Bronchial epithelial cell (primary cell): ENCODE results near the gene INS. TPM values are rescaled to one million over a fixed set of nuclear protein-coding genes. Genes with fewer than 3 reads are reported as not detected.
A peak's percentile ranks its signal among the peaks of the same experiment; 100 is the strongest.

Source experiments
- DNase-seq: peaks from one replicate; pipeline ENCODE4 v3.0.0-alpha.2; 2010; ENCODE audit warnings: low read depth
- FAIRE-seq: peaks from 2 replicates; lab custom pipeline; 2011; peaks lifted over from hg19 to GRCh38; lab: Jason Lieb, UNC
- H3K27me3 ChIP-seq: 2 replicates; pipeline ENCODE4 v1.5.1; 2011; ENCODE audit warnings: low read length; ENCODE audit not compliant: control insufficient read depth, insufficient read depth
- H3K36me3 ChIP-seq: 2 replicates; pipeline ENCODE4 v1.5.1; 2011; ENCODE audit warnings: low read length; ENCODE audit not compliant: control insufficient read depth, insufficient read depth
- H3K4me3 ChIP-seq: 2 replicates; pipeline ENCODE4 v1.5.1; 2011; ENCODE audit warnings: mild to moderate bottlenecking, low read depth, low read length, control low read depth
- CTCF ChIP-seq: IDR thresholded peaks from 2 replicates; pipeline ENCODE4 v1.5.1; 2011; ENCODE audit warnings: mild to moderate bottlenecking, moderate library complexity, low read length, control low read depth, inconsistent platforms; ENCODE audit not compliant: insufficient read depth, severe bottlenecking
- total RNA-seq: library from RNA; depleted of rRNA; stranded (reverse); fragments of >200 nt; gene quantifications from 2 replicates; pipeline ENCODE4 v1.2.1, GENCODE V29; 2014

The INS gene
- total RNA-seq, 1 donor from 2014 or later: not detected

DNA sequence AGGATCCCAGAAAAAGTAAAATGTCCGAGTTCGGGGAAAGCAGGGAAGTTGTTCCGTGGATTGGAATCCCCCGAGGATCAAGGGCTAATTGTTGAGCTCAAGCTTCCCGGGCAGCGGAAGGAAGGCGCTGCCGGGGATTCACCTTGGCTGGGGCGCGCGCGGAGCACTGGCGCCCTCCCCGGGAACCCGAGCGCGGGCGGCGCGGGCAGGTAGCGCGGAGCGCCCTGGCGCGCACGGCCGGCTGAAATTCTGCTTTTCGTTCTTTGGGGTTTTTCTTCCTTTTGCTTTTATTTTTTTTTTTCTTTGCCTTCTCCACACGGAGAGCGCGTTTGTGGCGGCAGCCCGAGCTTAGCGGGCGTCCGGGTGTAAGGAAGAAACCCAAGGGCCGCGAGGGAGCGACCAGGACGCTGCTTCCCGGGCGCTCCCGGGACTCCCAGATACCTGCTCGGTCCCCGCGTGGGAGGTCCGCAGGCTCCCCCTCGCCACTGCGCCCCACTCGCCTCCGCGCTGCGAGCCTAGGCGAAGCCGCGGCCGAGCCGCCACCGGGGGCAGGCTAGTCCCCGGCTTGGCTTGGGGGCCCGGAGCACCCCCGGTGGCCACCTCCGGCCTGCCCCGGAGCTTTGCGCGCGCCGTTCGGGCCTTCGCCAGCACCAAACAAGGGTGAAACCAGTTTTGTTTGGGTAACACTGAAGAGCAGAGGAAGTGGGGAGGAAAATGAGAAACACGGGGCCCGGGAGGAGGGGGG is 17.0 kb downstream of the INS start:
- FAIRE-seq: no peak
- no peak overlapping the region for H3K4me3 ChIP-seq
- TF ChIP-seq CTCF: peak; percentile 31
- peaks cover 55% of the 10 kb centered on the region for H3K27me3 ChIP-seq
- no peak for DNase-seq
- H3K36me3 ChIP-seq: no peaks in the 10 kb centered on the region

GRCh38 chr11:2143477-2143798 is 17.6 kb downstream of the INS start:
- Histone ChIP-seq H3K4me3 (no peak overlapping the region), H3K36me3 (no peaks in the 10 kb centered on the region), H3K27me3 (peaks cover 50% of the 10 kb centered on the region)
- no peak for TF ChIP-seq CTCF
- no peak for FAIRE-seq
- no peak for DNase-seq

- Histone ChIP-seq H3K4me3 (no peak overlapping the region), H3K36me3 (no peaks in the 10 kb centered on the region), H3K27me3 (peaks cover 45% of the 10 kb centered on the region)
- DNase-seq: peak; percentile 86
- TF ChIP-seq CTCF: no peak
- FAIRE-seq: peak; percentile 36
These were observed 18.2 kb downstream of the INS start for GRCh38 chr11:2142762-2143202.

DNA sequence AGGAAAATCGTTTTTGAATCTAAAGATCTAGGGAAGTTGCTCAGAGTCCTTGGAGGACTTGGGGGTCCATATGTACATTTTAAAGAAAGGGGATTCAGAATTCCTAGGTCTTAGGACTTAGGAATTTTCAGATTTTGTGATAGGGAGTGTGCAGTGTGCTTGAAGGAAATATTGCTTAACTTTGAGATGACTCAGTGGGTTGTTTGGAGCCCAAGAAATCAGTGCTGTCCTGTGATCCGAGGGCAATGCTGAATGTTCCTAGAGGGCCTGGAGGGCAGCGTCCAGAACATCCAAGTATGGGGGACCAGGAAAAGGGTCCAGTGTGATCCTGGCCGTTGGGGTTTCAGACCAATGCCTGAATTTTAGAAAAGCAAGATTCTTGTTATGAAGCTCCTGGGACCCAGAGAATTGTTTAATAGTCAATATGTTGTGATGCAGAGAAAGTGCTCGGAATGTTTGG is 18.7 kb downstream of the INS start:
- DNase-seq (peak; percentile 73), FAIRE-seq (peak; percentile 18)
- peaks cover 49% of the 10 kb centered on the region for H3K27me3 ChIP-seq
- TF ChIP-seq CTCF: no peak
- no peak overlapping the region for H3K4me3 ChIP-seq
- no peaks in the 10 kb centered on the region for H3K36me3 ChIP-seq

DNA sequence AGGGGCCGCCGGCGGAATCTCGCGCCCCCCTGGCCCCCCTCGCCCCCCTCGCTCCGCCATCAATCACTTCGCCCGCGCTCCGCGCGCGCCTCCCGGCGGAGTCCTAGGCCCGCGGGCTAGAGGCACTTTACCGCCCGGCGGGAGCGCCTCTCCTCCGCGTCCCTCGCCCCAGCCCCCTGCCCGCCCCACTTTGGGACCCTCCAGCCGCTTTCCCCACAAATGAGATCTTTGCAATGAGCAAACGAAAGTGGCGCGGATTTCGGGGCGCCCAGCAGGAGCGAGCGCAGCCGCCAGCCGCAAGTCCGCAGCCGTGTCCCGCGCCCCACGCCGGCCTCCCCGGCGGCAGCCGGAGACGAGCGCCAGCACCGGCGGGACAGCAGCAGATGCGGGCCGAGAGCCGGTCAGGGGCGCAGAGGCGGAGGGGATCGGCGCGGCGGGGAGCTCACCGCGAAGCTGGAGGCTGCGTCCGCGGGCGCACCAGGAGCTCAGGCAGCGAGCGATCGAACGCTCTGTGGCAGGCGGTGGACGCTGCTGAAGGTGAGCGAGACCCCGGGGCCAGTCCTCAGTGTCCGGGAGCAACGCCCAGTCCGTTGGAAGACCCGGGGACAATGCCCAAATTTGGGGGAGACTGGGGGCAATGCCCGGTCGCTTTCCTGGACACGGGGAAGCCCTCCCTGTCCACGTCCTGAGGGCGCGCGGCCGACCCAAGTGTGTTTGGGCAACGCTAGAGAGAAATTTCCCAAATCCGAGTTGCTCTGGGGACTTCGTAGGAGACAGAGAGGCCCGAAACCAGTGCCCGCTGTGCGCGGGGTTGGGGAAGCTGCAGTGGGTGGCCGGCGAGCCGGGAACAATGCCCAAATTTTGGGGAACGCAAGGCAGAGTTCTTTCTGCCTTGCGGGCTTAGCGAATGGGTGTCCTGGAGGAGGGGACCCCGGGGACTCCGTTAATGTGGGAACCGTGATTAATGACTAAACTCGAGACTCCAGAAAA is 20.3 kb downstream of the INS start:
- Histone ChIP-seq H3K4me3 (no peak overlapping the region), H3K27me3 (peaks cover 36% of the 10 kb centered on the region), H3K36me3 (no peaks in the 10 kb centered on the region)
- TF ChIP-seq CTCF: no peak
- FAIRE-seq (no peak), DNase-seq (no peak)
